Mesenteric fat pad (tissue), 1 donor: ENCODE data around the gene ITPR1. TPM values are rescaled to one million over a fixed set of nuclear protein-coding genes. Genes with fewer than 3 reads are reported as not detected.

ENCODE experiments used
- DNase-seq: peaks from one replicate; pipeline ENCODE4 v3.0.0-alpha.2; 2020; ENCODE audit warnings: low spot score
- total RNA-seq: library from RNA; stranded (reverse); fragmentation: NEBNext Ultra II Directional; extraction: Animal tissue kit (Norgen Biotek cat#: 25700); gene quantifications from one replicate; pipeline ENCODE4 v1.2.1, GENCODE V29; 2021
- donor health status: DM: yes; HTN: yes; CAD: no.

Gene ITPR1
- total RNA-seq, 1 donor from 2014 or later, result 38.9 TPM

DNA sequence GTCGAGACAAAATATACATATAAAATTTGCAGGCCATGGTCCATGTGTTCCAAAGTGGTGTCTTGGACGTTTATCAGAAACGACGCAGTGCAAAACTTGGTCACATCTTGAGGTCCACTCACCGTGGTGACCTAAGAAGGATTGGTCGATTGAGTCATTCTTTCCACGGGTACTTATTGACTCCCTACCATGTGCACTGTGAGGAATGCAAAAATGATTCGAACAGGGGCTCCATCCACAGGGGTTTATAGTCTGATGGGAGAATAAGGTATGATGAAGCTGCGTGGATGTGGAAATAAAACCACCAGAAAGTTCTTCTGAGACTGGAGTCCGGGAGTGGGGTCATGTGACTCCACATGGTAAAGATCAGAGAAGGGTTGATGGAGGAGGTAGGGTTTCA is 185.2 kb downstream of the ITPR1 start:
- DNase-seq, result no peak

DNA sequence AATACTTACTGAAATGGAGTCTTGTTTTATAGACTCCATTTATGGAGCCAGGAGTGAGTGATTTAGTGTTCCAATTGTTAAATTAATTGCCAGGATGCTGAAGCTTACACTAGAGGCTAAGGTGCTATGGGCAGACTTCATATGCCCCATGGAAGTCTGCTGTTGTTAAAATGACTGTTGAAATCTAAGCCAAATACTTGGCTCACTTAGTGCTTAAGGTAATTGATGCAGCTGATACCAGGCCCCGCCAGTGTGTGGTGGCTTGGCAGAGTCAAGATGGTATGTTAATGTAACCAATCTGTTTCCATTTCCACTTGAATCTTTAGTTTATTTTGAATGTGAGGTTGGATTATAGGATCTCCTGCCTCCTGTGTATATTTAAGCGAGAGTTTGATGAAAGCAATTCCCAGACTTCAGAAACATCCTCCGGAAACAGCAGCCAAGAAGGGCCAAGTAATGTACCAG is 187.1 kb downstream of the ITPR1 start:
- no peak for DNase-seq

DNA sequence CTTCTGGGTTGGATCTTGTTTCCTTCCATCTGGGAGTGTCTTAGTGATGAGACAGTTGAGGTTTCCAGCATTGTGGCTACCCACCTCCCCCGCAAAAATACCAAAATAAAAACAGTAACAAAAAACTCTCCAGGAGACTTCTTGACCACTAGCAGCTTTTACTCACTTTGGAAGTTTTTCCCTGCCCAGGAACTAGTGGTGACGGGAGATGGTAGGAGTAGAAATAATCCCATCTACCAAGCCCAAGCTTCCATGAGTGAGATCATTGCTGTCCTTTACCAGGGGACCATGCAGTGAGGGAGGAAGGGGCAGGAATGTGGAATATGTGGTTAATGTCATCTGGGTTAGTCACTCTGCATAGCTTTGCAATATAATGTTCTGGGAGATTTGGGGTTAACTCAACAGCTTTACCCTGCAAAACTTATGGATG is 187.7 kb downstream of the ITPR1 start:
- DNase-seq, result no peak

DNA sequence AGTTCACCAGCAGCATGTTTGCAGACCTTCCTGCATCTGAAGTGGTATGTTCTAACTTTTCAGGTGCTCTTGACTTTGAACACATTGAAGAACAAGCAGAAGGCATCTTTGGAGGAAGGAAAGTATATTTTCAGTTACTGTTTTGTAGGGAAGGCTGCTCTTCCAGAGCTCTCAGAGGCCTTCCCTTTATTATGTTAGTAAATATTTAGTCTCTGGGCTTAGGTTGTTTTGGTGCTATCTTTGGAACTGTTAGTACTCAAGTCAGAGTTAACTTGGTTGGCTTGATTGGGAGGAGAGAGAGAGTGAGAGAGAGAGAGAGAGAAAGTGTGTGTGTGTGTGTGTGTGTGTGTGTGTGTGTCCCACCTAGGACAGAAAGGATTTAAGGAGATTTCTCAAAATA is 188.2 kb downstream of the ITPR1 start:
- no peak for DNase-seq

DNA sequence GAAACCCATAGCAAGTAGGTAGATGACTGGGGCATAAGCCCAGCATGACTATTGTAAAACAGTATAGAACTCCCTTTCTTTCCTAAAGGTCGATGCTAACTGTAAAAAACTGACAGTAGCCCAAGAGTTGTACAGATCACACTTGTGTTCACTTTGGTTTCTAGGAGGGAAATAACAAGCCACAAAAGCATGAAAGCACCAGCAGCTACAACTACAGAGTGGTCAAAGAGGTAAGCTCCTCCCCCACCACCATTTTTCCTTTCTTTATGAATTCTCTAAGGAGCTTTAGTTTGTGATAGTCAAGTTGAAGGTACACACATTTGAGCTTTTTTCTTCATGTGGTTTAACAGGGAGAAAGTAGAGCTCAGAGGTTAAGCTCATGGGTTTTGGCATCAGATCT is 191.0 kb downstream of the ITPR1 start:
- no peak for DNase-seq

DNA sequence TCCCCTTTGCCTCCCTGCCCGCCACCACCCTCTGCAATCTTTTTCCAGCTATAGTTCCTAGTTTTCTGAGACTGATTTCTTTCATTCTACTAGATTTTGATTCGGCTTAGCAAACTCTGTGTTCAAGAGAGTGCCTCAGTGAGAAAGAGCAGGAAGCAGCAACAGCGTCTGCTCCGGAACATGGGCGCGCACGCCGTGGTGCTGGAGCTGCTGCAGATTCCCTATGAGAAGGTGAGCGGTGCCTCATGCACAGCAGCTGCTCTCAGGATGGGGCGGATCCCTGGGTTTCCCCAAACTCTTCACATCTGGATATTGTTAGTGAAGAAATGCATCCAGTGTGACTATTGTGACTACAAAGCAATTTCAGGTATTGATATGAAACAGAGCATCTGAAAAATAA is 191.8 kb downstream of the ITPR1 start:
- DNase-seq, result no peak

DNA sequence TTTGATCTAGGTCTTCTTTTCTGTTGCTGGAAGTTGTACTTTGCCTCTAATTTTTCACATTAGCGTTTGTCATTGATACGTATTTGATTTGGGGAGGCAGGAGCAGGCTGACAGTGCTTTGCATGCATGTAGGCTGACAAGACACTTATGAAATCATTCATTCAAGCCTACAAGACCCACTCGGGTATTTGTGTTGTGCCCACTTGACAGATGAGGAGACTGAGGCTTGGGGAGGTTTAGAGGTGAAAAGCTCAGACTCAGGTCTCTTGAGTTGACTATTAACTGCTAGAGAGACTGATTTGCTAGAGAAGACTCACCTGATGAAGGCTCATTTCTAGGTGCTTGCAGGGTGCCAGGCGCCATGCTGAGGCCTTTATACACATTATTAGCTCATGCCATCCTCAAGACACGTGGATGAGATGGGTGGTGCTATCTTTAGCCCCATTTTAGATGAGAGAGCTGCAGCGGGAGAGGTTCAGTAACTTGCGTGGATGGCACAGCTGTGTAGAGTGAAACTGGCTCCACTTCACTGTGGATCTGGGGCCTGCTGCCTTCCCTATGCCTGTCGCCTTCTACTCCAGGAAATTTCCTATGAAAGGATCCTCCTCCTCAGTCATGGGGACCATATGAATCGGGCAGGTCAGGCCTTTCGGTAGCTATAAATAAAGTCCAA is 192.7 kb downstream of the ITPR1 start:
- no peak for DNase-seq

DNA sequence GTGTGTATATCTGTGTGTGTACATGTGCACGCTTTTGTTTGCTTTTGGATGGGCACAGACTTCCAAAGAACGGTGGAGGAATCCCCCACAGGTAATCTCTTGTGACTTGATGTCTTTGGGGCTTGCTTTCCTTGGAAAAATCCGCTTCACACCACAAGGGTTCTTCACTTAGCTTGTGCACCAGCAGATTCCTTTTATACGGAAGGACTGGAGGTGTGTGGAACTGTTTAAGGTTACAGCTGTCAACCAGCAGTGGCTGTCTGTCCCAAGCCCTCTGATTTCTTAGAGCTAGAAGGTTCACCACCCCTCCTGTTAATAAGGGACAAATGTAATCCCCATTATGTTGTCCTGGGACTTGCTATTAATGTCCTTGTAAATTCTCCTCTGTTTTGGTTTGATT is 193.5 kb downstream of the ITPR1 start:
- DNase-seq, result no peak

DNA sequence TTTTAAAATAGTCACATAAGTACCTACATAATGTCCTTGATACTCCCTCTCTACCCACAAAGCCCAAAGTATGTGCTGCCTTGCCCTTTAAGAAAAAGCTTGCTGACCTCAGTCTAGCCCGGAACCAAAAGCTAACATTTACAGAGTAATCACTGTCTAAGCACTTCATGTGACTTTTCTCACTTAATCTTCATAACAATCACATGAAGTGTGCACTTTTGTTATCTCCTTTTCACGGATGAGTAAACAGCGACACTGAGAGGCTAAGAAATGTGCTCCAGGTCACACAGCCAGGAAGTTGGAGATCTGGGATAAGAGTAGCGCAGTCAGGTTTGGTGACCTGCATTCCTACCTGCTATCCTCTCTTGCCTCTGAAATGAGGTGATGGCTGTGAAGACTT is 194.0 kb downstream of the ITPR1 start:
- no peak for DNase-seq

DNA sequence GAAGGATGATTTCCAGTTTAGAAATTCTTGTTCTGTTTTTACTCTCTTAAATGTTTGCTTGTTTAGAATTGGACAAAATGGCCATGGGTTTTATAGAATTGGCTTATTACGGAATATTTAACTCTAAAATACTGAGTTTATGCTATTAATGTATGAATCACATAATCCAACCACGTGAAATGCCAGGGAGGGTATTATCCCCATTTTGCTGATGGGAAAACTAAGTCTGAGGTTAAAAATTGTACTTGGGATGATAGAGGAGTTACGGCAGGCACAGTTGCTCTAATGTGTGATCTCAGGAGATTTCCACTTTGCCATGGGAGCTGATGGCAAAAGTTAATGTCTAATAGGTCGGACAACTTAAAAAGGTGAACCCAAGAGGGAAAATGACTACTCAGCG is 194.4 kb downstream of the ITPR1 start:
- no peak for DNase-seq

DNA sequence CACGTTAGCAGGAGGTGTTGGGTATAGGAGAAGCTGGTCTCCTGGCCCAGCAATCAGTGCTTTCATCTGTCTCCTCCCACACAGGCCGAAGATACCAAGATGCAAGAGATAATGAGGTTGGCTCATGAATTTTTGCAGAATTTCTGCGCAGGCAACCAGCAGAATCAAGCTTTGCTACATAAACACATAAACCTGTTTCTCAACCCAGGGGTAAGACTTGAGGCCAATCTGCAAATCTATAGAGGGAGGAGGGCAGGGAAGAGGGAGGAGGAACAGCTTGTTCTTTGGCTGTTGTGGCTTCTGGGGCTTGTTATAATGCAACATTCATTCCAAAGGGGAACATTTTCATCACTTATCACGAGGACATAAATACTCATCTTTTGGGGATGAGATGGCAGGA is 195.3 kb downstream of the ITPR1 start:
- no peak for DNase-seq

DNA sequence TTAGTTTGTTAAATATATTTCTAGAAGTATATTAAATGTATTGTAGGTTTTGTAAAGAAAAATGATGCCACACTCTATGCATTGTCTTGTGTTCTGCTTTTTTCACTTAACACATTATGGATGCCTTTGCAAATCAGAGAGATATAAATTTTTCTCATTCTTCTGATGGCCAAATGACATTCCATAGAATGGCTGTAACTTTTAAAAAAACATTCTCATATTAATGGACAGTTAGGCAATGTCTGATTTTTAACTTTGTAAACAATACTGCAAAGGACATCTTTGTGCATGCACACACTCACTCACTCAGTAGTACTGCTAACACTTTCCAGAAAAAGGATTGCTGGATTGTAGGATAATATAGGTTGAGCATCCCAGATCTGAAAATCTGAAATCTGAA is 195.9 kb downstream of the ITPR1 start:
- DNase-seq, result no peak

DNA sequence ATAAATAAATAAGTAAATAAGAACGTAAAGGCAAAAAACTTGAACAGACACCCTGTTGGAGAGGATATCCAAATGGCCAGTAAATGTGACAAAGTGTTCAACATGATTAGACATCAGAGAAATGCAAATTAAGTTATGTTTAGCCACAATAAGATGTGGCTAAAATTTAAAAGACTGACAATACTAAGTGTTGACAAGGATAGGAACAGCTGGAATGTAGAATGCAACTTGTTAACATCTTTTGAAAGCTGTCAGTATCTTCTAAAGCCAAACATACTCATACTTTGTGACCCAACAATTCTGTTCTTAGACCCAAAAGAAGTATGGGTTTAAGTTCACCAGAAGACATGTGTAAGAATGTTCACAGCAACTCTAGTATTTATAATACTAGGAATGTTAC is 197.1 kb downstream of the ITPR1 start:
- DNase-seq, result no peak

DNA sequence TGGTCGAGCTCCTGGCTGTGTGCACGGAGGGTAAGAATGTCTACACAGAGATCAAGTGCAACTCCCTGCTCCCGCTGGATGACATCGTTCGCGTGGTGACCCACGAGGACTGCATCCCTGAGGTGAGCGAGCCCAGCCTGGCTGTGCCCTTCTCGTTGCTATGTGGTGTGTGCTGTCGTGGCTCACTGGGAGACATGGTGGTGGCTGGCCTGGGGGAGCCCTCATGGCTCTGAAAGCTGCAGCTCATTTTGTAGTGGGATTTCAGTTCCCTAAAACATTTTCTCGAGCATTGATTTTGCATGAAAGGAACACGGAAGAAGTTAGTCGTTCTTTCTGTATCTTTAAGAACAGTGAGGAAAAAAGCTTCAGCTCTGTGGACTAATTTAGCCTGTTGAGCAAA is 200.5 kb downstream of the ITPR1 start:
- no peak for DNase-seq

DNA sequence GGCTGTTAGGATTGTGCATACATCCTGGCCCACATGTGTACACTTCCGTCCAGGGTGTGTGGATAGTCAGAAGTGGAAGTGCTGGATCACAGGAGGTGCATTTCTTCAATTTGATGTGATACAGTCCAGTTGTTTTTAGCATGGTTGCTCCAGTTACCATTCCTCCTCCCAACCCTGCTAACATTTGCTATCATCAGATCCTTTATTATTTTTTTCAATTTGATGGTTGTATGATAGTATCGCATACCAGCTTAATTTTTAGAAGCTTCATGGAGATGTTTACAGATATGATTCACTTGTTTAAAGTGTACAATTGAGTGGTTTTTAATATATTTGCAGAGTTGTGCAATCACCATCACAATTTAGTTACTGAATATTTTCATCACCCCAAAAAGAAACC is 202.7 kb downstream of the ITPR1 start:
- DNase-seq, result no peak

DNA sequence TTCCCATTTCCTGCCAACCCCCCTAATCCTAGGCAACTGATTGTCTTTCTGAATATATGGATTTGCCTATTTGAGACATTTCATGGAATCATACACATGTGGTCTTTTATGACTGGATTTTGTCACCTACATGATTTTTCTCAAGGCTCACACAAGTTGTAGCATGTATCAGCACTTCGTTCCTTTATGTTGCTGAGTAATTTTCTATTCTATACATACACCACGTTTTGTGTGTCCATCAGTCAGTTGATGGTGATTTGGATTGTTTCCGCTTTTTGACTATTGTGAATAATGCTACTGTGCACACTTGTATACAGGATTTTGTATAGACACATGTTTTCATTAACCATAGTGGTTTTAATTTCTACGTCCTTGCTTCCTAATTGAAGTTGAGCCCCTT is 203.1 kb downstream of the ITPR1 start:
- DNase-seq, result no peak

DNA sequence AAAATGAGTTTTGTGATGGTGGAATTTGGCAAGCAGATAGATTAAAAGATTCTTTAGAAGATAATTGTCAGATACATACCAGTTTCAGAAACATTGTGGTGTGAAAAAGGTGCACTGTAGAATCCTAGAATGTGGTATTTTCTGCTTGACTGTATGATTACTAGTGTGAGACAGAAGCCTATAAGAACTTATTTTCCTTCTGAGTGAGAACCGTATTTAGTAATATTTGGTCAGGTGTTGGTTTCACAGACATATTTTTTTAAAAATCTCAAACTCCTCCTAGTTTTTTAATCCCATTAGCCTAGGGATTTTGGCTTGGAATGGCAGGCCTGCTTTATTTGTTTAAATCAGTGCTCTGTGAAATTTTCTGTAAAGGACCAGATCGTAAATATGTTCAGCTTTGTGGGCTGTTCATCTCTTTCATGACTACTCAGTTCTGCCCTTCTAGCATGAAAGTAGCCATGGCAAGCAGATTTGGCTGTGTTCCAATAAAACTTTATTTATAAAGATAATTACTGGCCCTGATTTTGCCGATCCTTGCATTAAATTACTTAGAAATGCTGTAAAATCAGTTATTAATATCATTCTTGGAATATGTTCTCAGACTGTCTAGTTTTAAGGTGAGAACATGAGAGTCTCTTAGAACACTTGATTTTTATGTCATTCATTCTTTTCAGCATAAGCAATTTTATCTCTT is 205.1 kb downstream of the ITPR1 start:
- DNase-seq, result no peak

DNA sequence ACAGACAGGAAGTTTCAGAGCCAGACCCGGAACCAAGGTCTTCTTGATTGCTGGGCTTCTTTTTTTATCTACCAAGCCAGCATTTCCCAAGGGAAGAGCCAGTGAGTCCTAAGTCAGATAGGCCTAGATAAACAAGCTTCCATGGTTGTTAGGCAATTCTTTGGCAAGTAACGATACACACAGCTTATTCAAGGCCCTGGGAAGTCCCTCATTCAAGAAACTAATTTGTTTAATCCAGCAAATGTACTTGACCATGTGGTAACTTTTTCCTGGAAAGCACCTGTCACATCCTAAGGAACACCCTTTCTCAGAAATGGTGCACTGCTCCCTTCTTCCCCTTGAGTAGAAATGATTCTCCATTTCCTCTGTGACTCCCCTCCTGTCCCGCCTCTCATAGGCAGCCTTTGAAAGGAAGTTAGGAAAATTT is 209.9 kb downstream of the ITPR1 start:
- no peak for DNase-seq

DNA sequence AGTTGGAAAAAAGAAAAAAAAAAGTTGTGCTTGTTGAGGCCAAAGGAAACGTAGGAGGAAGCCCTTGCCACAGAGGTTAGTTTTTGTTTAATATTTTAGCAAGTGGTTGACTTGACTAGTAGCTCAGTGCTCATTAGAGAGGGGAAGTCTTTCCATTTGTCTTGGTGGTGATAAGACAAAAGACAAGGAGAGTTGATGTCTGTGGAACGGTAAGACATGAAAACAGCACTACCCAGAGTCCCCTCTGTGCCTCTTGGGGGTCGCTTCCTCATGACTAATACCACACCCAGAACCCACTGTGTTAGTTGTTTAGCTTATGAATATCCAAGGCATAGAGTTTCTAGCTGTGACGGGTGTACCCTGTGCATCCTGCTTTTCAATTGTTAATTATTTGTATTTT is 211.4 kb downstream of the ITPR1 start:
- DNase-seq, result no peak

DNA sequence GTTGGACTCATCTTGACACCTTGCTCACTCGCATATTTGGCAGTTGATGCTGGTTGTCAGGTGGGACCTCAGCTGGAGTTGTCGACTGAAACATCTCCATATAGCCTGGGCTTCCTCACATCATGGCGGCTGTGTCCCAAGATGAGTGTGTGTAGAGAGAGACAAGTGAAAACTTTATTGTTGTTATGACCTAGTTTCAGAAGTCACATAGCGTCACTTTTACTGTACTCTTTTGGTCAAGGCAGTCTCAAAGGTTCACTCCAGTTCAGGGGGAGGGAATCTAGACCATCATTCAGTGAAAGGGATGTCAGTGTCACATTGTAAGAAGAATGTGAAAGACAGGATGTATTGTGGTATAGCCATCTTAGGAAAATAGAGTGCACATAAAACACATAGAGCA is 214.2 kb downstream of the ITPR1 start:
- no peak for DNase-seq

DNA sequence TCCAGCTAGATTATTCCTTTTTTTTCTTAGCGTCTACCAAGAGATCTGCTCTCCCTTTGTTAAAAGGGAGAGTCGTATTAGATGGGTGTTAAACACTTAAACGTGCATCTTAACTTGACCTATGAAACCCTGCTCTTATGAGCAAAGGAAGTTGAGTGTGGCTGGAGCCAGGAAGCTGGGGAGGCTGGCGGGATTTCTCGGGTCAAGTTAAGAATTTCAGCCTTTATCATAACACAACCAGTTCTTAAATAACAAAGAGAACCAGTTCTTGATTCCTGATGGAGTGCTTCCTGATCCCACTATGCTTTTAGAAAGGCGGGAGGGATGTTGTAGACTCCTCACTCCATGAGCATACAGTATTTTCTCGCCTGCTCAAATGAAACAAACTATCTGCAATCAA is 215.1 kb downstream of the ITPR1 start:
- DNase-seq, result no peak

DNA sequence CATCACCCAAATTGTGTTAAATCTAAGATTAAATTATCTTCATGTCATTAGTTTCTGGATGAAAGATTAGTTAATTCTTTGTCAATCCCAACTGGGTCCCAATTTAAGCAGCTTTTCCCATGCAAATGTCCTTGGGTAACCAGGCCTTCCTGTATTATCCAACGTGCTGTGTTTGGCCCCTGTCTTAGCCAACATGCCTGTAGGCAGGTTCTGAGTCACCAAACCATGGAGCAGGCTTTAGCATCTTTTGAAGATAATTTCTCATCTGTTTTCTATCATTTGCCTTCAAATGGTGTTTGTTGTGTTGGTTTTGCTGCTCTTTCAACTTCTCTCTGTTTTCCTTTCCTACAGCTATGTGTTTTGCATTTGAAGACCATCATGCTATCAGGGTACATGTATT is 216.2 kb downstream of the ITPR1 start:
- no peak for DNase-seq

DNA sequence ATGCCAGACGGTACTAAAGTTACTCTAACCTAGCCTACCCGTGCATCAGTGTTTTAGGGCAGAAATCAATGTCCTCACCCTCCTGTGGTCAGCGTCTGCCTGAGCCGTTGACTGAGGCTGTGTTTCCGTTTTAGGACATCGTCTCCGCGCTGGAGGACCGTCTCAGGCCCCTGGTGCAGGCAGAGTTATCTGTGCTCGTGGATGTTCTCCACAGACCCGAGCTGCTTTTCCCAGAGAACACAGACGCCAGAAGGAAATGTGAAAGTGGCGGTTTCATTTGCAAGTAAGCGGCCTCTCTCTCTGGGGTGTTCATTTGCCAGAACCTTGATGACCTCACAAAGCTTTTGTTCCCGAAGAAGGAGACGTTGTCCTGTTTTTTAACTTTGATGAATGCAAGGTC is 217.0 kb downstream of the ITPR1 start:
- no peak for DNase-seq
